SKM-1 (cell line): ENCODE data around the gene KLHL17.

ENCODE experiments used
- DNase-seq: peaks from one replicate; lab custom pipeline; 2025; ENCODE audit not compliant: unreplicated experiment; lab: John Stamatoyannopoulos, UW

The KLHL17 gene

GRCh38 chr1:960363-961131, at the start of gene KLHL17:
KLHL17 (plus strand) TSS chr1:960584; CDS start chr1:960694, 110 bp downstream.
- DNase-seq = peak; percentile 25

GRCh38 chr1:910881-911721, 49.3 kb upstream of the KLHL17 start:
- no peak for DNase-seq

GRCh38 chr1:911875-912739, 48.3 kb upstream of the KLHL17 start:
- no peak for DNase-seq

GRCh38 chr1:912740-913301, 47.6 kb upstream of the KLHL17 start:
- no peak for DNase-seq

- no peak for DNase-seq
Observed at GRCh38 chr1:913491-914130, 46.8 kb upstream of the KLHL17 start.

- DNase-seq = no peak
Observed at GRCh38 chr1:914131-914890, 46.1 kb upstream of the KLHL17 start.

GRCh38 chr1:914891-915280, 45.5 kb upstream of the KLHL17 start:
- no peak for DNase-seq

- DNase-seq = no peak
Observed at GRCh38 chr1:915295-916172, 44.9 kb upstream of the KLHL17 start.

GRCh38 chr1:916173-917075, 44.0 kb upstream of the KLHL17 start:
- no peak for DNase-seq

GRCh38 chr1:917076-917459, 43.3 kb upstream of the KLHL17 start:
- DNase-seq = no peak

- no peak for DNase-seq
Observed at GRCh38 chr1:917466-918091, 42.8 kb upstream of the KLHL17 start.

GRCh38 chr1:918353-918752, 42.0 kb upstream of the KLHL17 start:
- DNase-seq = no peak

- no peak for DNase-seq
Observed at GRCh38 chr1:918843-919242, 41.5 kb upstream of the KLHL17 start.

GRCh38 chr1:919271-919872, 41.0 kb upstream of the KLHL17 start:
- DNase-seq = no peak

- no peak for DNase-seq
Observed at GRCh38 chr1:920010-920409, 40.4 kb upstream of the KLHL17 start.

GRCh38 chr1:920521-920920, 39.9 kb upstream of the KLHL17 start:
- no peak for DNase-seq
